Measurements from ENCODE around the gene ATP6V1C2.

DNA sequence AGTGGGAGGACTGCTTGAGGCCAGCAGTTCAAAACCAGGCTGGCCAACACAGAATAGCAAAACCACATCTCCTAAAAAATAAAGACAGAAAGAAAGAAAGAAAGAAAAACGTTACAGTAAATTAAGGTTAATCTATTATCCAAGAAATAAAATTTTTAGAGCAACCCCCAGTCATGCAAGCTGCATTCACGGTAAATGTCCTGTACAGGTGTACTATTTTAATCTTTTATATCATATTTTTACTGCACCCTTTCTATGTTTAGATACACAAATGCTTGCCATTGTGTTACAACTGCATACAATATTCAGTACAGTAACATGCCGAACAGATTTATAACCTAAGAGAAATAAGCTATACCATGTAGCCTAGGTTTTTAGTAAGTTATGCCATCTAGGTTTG lies 85.1 kb downstream of the ATP6V1C2 start:
- TF ChIP-seq ZBTB8A (tag by site-specific recombination; IDR thresholded peaks at IDR 0.05) (no peak), CTCF (tag by site-specific recombination; IDR thresholded peaks at IDR 0.05) (no peak), ZNF707 (tag by site-specific recombination; IDR thresholded peaks at IDR 0.05) (no peak), ZNF2 (tag by site-specific recombination; IDR thresholded peaks at IDR 0.05) (no peak), SCRT2 (tag by site-specific recombination; IDR thresholded peaks at IDR 0.05) (no peak), REST (tag by site-specific recombination; IDR thresholded peaks at IDR 0.05) (no peak)

Measured in HEK293 (cell line).